ENCODE results near the gene IMPDH2. TPM values are rescaled to one million over a fixed set of nuclear protein-coding genes. Genes with fewer than 3 reads are reported as not detected.

IMPDH2 gene
- total and polyA plus RNA-seq, 2 experiments from 2014 or later = 198 to 314 TPM

- no peak for DNase-seq (ENCODE audit: low spot score)
- Histone ChIP-seq H3K79me2 (replicated peaks; ENCODE audit: insufficient read depth) (peaks cover 31% of the 10 kb centered on the region), H3F3A (replicated peaks; ENCODE audit: low read depth) (peaks cover 41% of the 10 kb centered on the region), H2AFZ (no peak overlapping the region), H3K4me2 (no peak overlapping the region), H3K36me3 (ENCODE audit: insufficient read depth) (peaks cover 37% of the 10 kb centered on the region), H3K27me3 (ENCODE audit: insufficient read depth) (no peaks in the 10 kb centered on the region), H3K9me2 (ENCODE audit: insufficient read depth) (no peaks in the 10 kb centered on the region), H3K4me3 (no peak overlapping the region), H3K27ac (ENCODE audit: low read depth) (peak overlapping the region; percentile 97; the same call in 1 of the 2 replicates), H4K20me1 (replicated peaks; ENCODE audit: insufficient read depth) (peaks cover 19% of the 10 kb centered on the region), H3K4me1 (ENCODE audit: insufficient read depth) (peaks cover 31% of the 10 kb centered on the region; the same call in 1 of the 2 replicates)
- no peak for TF ChIP-seq EZH2 (IDR thresholded peaks at IDR 0.05; ENCODE audit: low read depth, unreplicated experiment)
- no peak for TF ChIP-seq NANOG (IDR thresholded peaks at IDR 0.05; ENCODE audit: borderline replicate concordance)
- TF ChIP-seq REST (IDR thresholded peaks at IDR 0.05; ENCODE audit: unreplicated experiment) = no peak
- TF ChIP-seq CREB1 (CRISPR knock-in tag; IDR thresholded peaks at IDR 0.05; ENCODE audit: low read depth) = no peak
- no peak for TF ChIP-seq ZNF462 (CRISPR knock-in tag; IDR thresholded peaks at IDR 0.05)
- TF ChIP-seq ETS1 (IDR thresholded peaks at IDR 0.05) = no peak
- no peak for TF ChIP-seq EZH2phosphoT487 (IDR thresholded peaks at IDR 0.05; ENCODE audit: unreplicated experiment)
- no peak for TF ChIP-seq POLR2AphosphoS5 (IDR thresholded peaks at IDR 0.05; ENCODE audit: low read depth)
- no peak for TF ChIP-seq ZNF331 (CRISPR knock-in tag; IDR thresholded peaks at IDR 0.05; ENCODE audit: low read depth)
- no peak overlapping the region for H3K27ac Mint-ChIP-seq
- peaks cover 64% of the 10 kb centered on the region for H3K36me3 Mint-ChIP-seq (ENCODE audit: low read depth)
- H3K9me3 Mint-ChIP-seq = no peaks in the 10 kb centered on the region; the same call in 1 of the 3 replicates
- H3K27me3 Mint-ChIP-seq (ENCODE audit: insufficient read depth, low read depth, poor library complexity) = peaks cover 32% of the 10 kb centered on the region
- peaks cover 36% of the 10 kb centered on the region for H3K4me1 Mint-ChIP-seq
- peak overlapping the region; percentile 93 for H3K4me3 Mint-ChIP-seq
- no peak for ATAC-seq
Measured at GRCh38 chr3:49023775-49024174, 5.4 kb downstream of the IMPDH2 start.
